ENCODE measurements around the gene SALL3.

The SALL3 gene

GRCh38 chr18:78975292-78975691, 4.3 kb upstream of the SALL3 start:
- TF ChIP-seq CTCF (IDR thresholded peaks at IDR 0.05; ENCODE audit: borderline replicate concordance, insufficient read depth, low read depth, low read length): no peak
- no peak overlapping the region for H3K4me3 ChIP-seq (ENCODE audit: low read depth, low read length)

GRCh38 chr18:78975699-78976335, 3.8 kb upstream of the SALL3 start:
- TF ChIP-seq CTCF (IDR thresholded peaks at IDR 0.05; ENCODE audit: borderline replicate concordance, insufficient read depth, low read depth, low read length): no peak
- H3K4me3 ChIP-seq (ENCODE audit: low read depth, low read length): no peak overlapping the region

- no peak overlapping the region for H3K4me3 ChIP-seq (ENCODE audit: low read depth, low read length)
- no peak for TF ChIP-seq CTCF (IDR thresholded peaks at IDR 0.05; ENCODE audit: borderline replicate concordance, insufficient read depth, low read depth, low read length)
Observed at GRCh38 chr18:78976765-78977636, 2.6 kb upstream of the SALL3 start.

- no peak overlapping the region for H3K4me3 ChIP-seq (ENCODE audit: low read depth, low read length)
- no peak for TF ChIP-seq CTCF (IDR thresholded peaks at IDR 0.05; ENCODE audit: borderline replicate concordance, insufficient read depth, low read depth, low read length)
Observed at GRCh38 chr18:78977637-78978348, 1.8 kb upstream of the SALL3 start.

- no peak overlapping the region for H3K4me3 ChIP-seq (ENCODE audit: low read depth, low read length)
- no peak for TF ChIP-seq CTCF (IDR thresholded peaks at IDR 0.05; ENCODE audit: borderline replicate concordance, insufficient read depth, low read depth, low read length)
Observed at GRCh38 chr18:78978349-78979055, 1.1 kb upstream of the SALL3 start.

- no peak overlapping the region for H3K4me3 ChIP-seq (ENCODE audit: low read depth, low read length)
Observed at GRCh38 chr18:78979056-78979729, 425 bp upstream of the SALL3 start.

More at GRCh38 chr18:78979056-78979729, 425 bp upstream of the SALL3 start:
- no peak for TF ChIP-seq CTCF (IDR thresholded peaks at IDR 0.05; ENCODE audit: borderline replicate concordance, insufficient read depth, low read depth, low read length)
